ENCODE data around the gene PORCN.
A peak's percentile ranks its signal among the peaks of the same experiment; 100 is the strongest.

The PORCN gene

GRCh38 chrX:48508400-48509244 lies at the start of gene PORCN:
PORCN (plus strand) TSS chrX:48508992; CDS start chrX:48509821, 829 bp downstream.
- peak; percentile 79 for DNase-seq (ENCODE audit: low spot score)

- DNase-seq (ENCODE audit: low spot score) = no peak
These were observed 49.3 kb upstream of the PORCN start for GRCh38 chrX:48459483-48459882.

DNA sequence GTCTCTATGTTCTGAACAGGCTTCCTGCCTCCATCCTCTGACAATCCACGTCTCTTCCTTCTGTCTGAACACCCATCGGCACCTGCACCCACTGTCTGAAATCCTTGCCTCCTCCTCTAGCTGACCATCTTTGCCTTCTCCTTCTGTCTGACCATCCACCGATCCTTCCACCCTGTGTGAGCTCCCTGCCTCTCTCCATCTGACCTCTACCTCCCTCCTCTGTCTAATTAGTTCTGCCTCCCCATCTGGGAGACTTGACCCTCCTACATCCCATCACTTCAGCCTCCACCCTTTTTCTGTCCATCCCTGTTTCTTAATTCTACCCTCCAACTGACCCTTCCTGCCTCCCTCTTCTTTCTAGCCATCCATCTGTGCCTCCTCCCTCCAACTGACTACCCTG lies 48.8 kb upstream of the PORCN start:
- DNase-seq (ENCODE audit: low spot score) = no peak

DNA sequence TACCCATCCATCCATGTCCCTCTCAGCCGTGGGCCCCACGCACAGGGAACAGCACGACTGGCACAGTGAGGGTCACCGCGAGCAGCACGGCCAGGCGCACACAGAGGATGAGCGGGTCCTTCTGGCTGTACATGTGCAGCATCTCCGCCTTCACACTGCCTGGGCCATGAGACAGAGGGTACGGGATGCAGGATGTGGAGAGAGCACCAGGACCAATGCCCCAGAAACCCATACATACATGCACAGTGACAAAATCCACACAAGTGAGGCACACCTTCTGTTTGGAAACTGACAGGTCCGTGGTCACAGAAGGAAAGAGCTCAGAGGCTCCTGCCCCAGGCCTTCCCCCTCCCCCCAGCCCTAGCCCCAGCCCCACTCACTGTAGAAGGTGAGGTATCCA lies 48.2 kb upstream of the PORCN start:
- DNase-seq (ENCODE audit: low spot score) = no peak

- DNase-seq (ENCODE audit: low spot score) = no peak
These were observed 47.0 kb upstream of the PORCN start for GRCh38 chrX:48461830-48462229.

DNA sequence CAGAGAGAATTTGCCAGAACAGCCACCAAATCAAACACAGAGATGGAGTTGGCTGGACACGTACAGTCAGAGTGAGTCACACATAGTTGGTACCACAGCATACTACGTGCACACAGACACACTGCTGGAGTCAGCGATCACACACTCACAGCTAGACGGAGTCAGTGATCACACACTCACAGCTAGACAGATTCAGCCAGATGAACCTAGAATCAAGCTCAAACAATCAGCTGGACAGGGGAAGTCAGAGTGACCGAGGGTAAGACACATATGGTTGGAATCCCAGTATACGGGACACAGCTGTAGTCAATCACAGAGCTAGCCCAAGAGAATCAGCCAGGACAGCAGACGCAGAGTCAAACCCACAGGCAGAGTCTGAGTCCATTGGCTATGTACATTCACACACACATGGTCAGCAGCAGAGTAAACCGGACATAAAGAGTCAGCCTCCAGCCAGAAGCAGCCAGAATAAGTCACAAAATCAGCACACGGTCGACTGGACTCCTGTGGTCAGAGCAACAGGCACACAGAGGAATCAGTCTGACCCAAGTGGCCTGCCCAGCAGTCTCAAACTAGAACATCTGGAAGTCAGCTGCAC lies 43.4 kb upstream of the PORCN start:
- no peak for DNase-seq (ENCODE audit: low spot score)

DNA sequence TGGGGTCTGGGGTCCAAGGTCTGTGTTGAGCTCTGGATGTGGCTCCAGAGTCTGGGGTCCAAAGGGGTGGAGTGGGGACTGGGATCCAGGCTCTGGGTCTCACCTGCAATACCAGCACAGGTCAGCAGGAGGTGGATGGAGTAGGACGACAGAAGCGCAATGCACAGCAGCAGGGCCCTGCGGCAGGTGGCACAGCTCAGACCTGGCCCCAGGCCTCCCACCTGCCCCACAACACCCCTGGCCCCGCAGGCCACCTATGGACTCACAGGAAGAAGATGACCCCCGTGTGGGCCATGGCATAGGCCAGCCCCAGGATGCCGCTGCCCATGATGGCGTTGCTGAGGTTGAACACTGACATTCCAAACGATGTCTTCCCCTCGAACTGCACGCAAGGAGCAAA lies 42.1 kb upstream of the PORCN start:
- DNase-seq (ENCODE audit: low spot score) = no peak

DNA sequence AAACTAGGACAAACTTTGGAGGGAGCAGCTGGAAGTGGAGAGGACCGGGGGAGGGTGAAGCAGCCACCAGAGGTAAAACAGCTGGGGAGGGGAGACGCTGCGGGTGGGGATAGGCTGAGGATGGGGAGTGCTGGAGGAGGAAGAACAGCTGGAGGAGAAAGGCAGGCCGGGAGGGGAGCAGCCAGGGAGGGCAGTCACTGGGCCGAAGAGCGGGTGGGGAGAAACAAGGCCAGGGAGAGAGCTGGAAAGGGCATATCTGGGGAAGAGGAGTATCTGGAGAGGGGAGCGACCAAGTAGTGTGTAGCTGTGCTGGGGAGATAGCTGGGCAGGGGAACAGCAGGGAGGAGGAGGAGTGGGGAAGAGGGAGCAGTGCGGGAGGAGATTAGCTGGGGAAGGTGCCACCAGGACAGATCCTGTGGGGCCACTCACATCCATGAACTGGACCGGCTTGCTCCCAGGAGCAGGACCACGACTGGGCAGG lies 41.5 kb upstream of the PORCN start:
- no peak for DNase-seq (ENCODE audit: low spot score)

DNA sequence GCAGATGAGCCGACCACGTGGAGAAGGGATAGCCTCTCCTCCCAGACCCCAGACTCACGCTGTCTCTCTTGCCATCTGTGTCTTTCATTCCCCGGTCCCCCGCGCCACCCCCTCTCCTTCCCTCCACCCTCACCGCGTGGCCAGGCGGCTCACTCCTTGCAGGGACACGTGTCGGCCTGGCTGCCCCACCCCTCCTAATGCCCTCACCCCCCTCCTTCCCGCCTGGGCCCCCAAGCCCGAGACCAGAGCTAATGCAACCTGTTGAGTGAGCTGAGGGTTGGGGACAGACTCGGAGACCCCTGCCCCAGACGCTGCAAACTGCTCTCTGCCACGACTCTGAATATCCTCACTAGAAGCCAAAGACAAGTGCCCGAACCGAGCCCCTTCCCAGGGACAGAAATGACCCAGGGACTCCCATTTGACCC lies 40.5 kb upstream of the PORCN start:
- peak; percentile 18 for DNase-seq (ENCODE audit: low spot score)

GRCh38 chrX:48468693-48469691 lies 39.8 kb upstream of the PORCN start:
- DNase-seq (ENCODE audit: low spot score) = peak; percentile 52

- no peak for DNase-seq (ENCODE audit: low spot score)
These were observed 38.5 kb upstream of the PORCN start, which contains the start of gene SLC38A5 for GRCh38 chrX:48470110-48470832. SLC38A5 (minus strand) TSS chrX:48470260; CDS start chrX:48467924, 2,336 bp downstream.

DNA sequence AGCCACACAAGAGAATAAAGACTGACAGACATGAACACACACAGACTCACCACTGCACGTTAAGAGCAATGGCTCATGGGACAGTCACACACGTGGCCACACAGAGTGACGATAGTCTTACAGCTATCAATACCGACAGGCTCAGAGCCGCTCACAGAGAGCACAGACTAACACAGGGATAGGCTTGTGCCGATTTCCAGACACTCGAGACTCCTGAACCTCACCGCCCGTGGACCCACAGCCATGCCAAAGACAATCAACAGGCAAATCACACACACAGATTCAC lies 38.0 kb upstream of the PORCN start:
- DNase-seq (ENCODE audit: low spot score) = no peak

GRCh38 chrX:48471504-48471903 lies 37.3 kb upstream of the PORCN start:
- no peak for DNase-seq (ENCODE audit: low spot score)

DNA sequence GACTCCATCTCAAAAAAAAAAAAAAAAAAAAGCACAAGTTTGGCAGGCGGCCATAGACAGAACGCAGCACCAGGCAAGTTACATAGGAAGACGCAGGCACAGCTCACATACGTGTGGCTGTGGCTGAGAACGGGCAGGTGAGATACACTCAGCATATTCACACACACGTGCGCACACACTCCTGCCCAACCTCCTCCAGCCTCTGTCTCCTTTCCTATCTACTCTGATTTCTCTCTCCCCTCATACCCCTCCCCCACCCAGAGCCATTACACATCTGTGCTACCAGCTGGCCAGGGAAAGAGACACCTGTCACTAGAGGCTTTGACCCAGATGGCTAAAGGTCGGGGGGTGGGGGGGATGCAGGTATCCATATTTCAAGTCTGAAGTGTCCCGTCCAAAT lies 36.6 kb upstream of the PORCN start:
- DNase-seq (ENCODE audit: low spot score) = no peak

- no peak for DNase-seq (ENCODE audit: low spot score)
These were observed 35.7 kb upstream of the PORCN start for GRCh38 chrX:48472851-48473703.

GRCh38 chrX:48473704-48473990 lies 35.1 kb upstream of the PORCN start:
- DNase-seq (ENCODE audit: low spot score) = no peak

DNA sequence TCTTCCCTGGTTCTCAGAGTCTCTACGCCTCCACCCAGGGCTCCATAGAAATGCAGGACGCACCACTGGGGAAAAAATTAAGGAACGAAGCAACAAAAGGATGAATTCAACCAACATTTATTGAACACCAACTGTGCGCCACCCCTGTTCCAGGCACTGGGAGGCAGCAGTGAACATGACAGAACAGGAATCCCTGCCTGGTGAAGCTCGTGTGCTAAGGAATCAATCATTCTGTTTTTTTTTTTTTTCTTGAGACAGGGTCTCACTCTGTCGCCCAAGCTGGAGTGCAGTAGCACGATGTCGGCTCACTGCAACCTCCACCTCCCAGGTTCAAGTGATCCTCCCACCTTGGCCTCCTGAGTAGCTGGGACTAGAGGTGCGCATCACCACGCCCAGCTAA lies 34.7 kb upstream of the PORCN start:
- DNase-seq (ENCODE audit: low spot score) = no peak

DNA sequence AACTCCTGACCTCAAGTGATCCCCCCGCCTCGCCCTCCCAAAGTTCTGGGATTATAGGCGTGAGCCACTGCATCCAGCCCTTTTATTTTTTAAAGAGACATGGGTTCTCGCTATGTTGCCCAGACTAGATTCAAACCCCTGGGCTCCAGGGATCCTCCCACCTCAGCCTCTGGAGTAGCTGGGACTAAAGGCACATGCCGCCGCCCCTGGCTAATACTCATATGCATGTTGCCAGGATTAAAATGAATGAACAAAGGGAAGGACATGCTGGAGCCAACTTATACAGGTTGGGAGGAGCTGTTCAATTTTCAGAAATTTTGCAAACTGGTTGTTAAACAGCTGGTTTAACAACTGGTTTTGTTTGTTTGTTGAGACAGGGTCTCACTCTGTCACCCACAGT lies 34.2 kb upstream of the PORCN start:
- no peak for DNase-seq (ENCODE audit: low spot score)

GRCh38 chrX:48475296-48475695 lies 33.5 kb upstream of the PORCN start:
- no peak for DNase-seq (ENCODE audit: low spot score)

DNA sequence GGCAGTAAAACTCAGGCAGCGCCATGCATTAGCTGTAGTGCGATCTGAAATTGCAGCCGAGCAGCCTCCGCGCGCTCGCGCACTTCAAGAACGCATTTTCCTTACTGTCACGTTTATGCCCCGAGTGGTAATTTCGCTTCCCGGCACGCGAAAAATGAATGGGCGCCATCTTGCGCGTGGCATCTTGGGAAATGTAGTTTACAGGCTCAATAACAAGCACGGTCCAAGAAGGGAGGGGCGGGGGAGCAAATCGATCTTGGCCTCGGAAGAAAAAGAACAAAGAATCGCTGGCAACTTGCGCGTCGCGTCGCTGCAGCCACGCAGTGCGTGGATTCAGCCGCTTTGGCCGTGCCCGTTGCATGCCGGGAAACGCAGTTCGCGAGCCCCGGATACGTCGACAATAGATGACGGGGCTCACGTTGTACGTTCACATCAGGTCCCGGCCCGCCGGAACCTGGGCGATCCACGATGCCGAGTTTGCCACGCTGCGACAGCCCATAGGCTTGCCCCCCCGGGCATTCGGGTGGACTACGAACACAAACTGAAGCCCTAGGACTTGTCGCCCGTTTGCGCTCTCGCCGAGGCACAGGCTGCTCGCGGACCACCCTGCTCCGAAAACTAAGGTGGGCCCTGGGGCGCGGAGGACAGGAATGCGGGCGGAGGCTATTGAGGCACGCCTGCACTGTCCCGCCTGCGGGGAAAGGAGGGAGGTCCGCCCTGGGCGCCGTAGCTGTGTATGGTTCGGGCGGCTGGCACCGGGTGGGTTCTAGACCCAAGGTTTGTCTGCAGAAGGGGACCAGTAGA lies 32.8 kb upstream of the PORCN start, which contains the start of gene FTSJ1:
FTSJ1 (plus strand) TSS at position 426 of the 804 bp plus-strand sequence. CDS start 1,849 bp downstream, outside the sequence.
- DNase-seq (ENCODE audit: low spot score) = peak; percentile 93
